ENCODE results near the gene ARID1B.

ARID1B gene

GRCh38 chr6:157017861-157018260 is 240.7 kb downstream of the ARID1B start:
- no peaks in the 10 kb centered on the region for H3K36me3 Mint-ChIP-seq
- peaks cover 51% of the 10 kb centered on the region for H3K4me1 Mint-ChIP-seq (ENCODE audit: low read depth)
- H3K4me3 Mint-ChIP-seq: no peak overlapping the region
- no peaks in the 10 kb centered on the region for H3K9me3 Mint-ChIP-seq (ENCODE audit: low read depth)
- H3K27me3 Mint-ChIP-seq: no peaks in the 10 kb centered on the region
- H3K27ac Mint-ChIP-seq: no peak overlapping the region

- peak overlapping the region; percentile 88 for H3K27ac Mint-ChIP-seq
- H3K27me3 Mint-ChIP-seq: no peaks in the 10 kb centered on the region
- H3K9me3 Mint-ChIP-seq (ENCODE audit: low read depth): no peaks in the 10 kb centered on the region
- H3K4me1 Mint-ChIP-seq (ENCODE audit: low read depth): peaks cover 54% of the 10 kb centered on the region
- no peak overlapping the region for H3K4me3 Mint-ChIP-seq
- H3K36me3 Mint-ChIP-seq: no peaks in the 10 kb centered on the region
These were observed 242.0 kb downstream of the ARID1B start for GRCh38 chr6:157019115-157019641.

GRCh38 chr6:157019733-157020132 is 242.6 kb downstream of the ARID1B start:
- peak overlapping the region; percentile 73 for H3K4me3 Mint-ChIP-seq
- H3K27me3 Mint-ChIP-seq: no peaks in the 10 kb centered on the region
- H3K27ac Mint-ChIP-seq: peak overlapping the region; percentile 88
- H3K36me3 Mint-ChIP-seq: no peaks in the 10 kb centered on the region
- H3K4me1 Mint-ChIP-seq (ENCODE audit: low read depth): peaks cover 54% of the 10 kb centered on the region
- no peaks in the 10 kb centered on the region for H3K9me3 Mint-ChIP-seq (ENCODE audit: low read depth)

- Mint-ChIP-seq H3K9me3 (ENCODE audit: low read depth) (no peaks in the 10 kb centered on the region), H3K27ac (peak overlapping the region; percentile 94), H3K4me3 (peak overlapping the region; percentile 88), H3K36me3 (no peaks in the 10 kb centered on the region), H3K4me1 (ENCODE audit: low read depth) (peaks cover 57% of the 10 kb centered on the region), H3K27me3 (no peaks in the 10 kb centered on the region)
These were observed 243.2 kb downstream of the ARID1B start for GRCh38 chr6:157020398-157020797.

DNA sequence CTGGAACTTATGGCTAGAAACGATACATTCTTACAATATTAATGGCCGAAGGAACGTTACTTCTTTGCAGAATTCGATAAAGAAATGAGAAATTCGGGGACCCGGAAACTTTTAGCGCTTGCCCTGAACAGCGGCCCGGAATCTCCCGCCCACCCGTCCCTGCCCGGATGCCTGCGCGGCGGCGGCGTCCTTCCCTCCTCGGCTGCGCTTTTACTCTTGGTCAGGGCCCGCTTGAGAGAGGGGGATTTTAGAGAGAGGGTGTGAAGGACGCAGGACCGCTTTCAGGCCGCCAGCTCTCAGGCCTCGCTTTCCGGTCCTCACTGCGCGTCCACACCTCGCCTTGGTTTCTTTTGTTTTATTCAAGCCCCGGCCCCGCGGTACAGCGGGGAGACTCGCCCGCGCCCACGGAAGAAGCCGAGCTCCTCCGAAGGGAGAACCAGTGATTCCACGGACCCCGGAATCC is 243.7 kb downstream of the ARID1B start:
- Mint-ChIP-seq H3K27me3 (no peaks in the 10 kb centered on the region), H3K9me3 (ENCODE audit: low read depth) (no peaks in the 10 kb centered on the region), H3K4me1 (ENCODE audit: low read depth) (peaks cover 58% of the 10 kb centered on the region), H3K36me3 (no peaks in the 10 kb centered on the region), H3K4me3 (peak overlapping the region; percentile 88), H3K27ac (peak overlapping the region; percentile 94)

DNA sequence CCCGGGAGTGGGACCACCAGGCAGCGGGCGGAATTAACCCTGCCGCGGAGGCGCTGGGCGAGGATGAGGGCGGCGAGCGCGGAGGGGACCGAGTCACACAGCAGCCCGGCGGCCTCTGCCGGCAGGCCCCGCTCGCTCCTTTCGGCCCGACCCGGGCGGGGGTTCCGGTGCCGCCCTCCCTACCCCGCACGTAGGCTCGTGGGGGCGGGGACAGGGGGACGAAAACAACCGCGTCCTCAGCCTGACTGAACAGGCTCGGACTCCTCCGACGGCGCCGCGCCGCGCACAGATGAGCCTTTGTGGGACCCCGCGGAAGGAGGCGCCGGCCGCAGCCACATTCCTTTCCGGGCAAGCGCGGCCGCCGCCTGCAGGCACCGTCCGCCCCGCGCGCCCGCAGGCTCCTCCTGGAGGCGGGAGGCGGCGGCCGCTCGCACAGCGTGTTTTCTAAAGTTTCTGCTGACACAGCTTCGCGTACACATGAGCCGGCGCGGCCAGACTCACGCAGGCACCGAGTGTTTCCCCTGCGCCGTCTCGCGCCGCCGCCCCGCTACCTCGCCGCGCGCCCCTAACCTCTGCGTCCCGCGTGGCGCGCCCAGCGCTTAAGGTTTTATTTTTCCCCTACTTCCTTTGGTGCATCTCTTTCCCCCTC is 244.3 kb downstream of the ARID1B start:
- no peaks in the 10 kb centered on the region for H3K36me3 Mint-ChIP-seq
- peak overlapping the region; percentile 99 for H3K27ac Mint-ChIP-seq
- peak overlapping the region; percentile 88 for H3K4me3 Mint-ChIP-seq

GRCh38 chr6:157021993-157022740 is 245.0 kb downstream of the ARID1B start:
- no peaks in the 10 kb centered on the region for H3K27me3 Mint-ChIP-seq
- peak overlapping the region; percentile 88 for H3K4me3 Mint-ChIP-seq
- H3K27ac Mint-ChIP-seq: peak overlapping the region; percentile 99
- no peaks in the 10 kb centered on the region for H3K9me3 Mint-ChIP-seq (ENCODE audit: low read depth)
- peaks cover 56% of the 10 kb centered on the region for H3K4me1 Mint-ChIP-seq (ENCODE audit: low read depth)
- H3K36me3 Mint-ChIP-seq: no peaks in the 10 kb centered on the region

More for the DNA sequence above, 244.3 kb downstream of the ARID1B start:
- Mint-ChIP-seq H3K27me3 (no peaks in the 10 kb centered on the region), H3K9me3 (ENCODE audit: low read depth) (no peaks in the 10 kb centered on the region), H3K4me1 (ENCODE audit: low read depth) (peaks cover 60% of the 10 kb centered on the region)

- H3K36me3 Mint-ChIP-seq: no peaks in the 10 kb centered on the region
- H3K27me3 Mint-ChIP-seq: no peaks in the 10 kb centered on the region
- no peak overlapping the region for H3K27ac Mint-ChIP-seq
- no peak overlapping the region for H3K4me3 Mint-ChIP-seq
- H3K4me1 Mint-ChIP-seq (ENCODE audit: low read depth): peaks cover 47% of the 10 kb centered on the region
- no peaks in the 10 kb centered on the region for H3K9me3 Mint-ChIP-seq (ENCODE audit: low read depth)
These were observed 246.8 kb downstream of the ARID1B start for GRCh38 chr6:157023958-157024357.

DNA sequence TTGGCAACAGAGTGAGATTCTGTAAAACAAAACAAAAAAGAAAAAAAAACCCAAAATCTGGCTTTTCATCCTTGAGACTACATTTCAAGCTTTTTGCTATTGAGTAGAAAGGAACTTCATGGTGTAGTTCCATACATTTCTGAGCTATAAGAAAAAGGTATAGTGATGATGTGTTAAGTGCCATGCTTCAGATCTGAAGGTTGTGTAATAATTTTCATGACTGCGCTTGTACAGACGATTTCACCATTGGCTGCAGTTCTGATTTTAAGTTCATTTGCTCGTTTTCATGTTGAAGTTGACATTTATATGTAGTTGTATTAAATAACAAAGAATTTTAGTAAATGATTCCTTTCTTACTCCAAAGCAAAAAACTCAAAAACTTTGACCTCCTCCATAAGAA is 247.6 kb downstream of the ARID1B start:
- no peak overlapping the region for H3K4me3 Mint-ChIP-seq
- peaks cover 44% of the 10 kb centered on the region for H3K4me1 Mint-ChIP-seq (ENCODE audit: low read depth)
- no peaks in the 10 kb centered on the region for H3K27me3 Mint-ChIP-seq
- H3K36me3 Mint-ChIP-seq: peaks cover 4% of the 10 kb centered on the region
- H3K9me3 Mint-ChIP-seq (ENCODE audit: low read depth): no peaks in the 10 kb centered on the region
- no peak overlapping the region for H3K27ac Mint-ChIP-seq

DNA sequence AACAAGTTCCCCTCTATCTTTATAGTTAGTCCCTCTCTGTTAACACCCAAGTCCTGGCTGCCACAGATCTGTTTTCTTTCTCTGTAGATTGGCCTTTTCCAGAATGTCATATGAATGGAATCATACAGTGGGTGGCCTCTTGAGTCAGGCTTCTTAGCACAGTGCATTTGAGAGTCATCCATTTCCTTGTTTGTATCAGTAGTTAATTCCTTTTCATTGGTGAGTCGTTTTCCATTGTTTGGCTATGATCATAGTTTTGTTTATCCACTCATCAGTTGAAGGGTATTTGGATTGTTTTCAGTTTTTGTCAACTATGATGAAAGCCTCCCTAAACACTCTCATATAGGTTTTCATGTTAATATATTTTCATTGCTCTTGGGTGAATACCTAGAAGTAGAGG is 248.3 kb downstream of the ARID1B start:
- Mint-ChIP-seq H3K27me3 (no peaks in the 10 kb centered on the region), H3K9me3 (ENCODE audit: low read depth) (no peaks in the 10 kb centered on the region), H3K36me3 (peaks cover 4% of the 10 kb centered on the region), H3K27ac (no peak overlapping the region), H3K4me3 (no peak overlapping the region), H3K4me1 (ENCODE audit: low read depth) (peaks cover 44% of the 10 kb centered on the region)

GRCh38 chr6:157029980-157030690 is 253.0 kb downstream of the ARID1B start:
- no peaks in the 10 kb centered on the region for H3K27me3 Mint-ChIP-seq
- H3K27ac Mint-ChIP-seq: no peak overlapping the region
- no peaks in the 10 kb centered on the region for H3K9me3 Mint-ChIP-seq (ENCODE audit: low read depth)
- peaks cover 4% of the 10 kb centered on the region for H3K36me3 Mint-ChIP-seq
- H3K4me1 Mint-ChIP-seq (ENCODE audit: low read depth): peaks cover 48% of the 10 kb centered on the region
- no peak overlapping the region for H3K4me3 Mint-ChIP-seq

DNA sequence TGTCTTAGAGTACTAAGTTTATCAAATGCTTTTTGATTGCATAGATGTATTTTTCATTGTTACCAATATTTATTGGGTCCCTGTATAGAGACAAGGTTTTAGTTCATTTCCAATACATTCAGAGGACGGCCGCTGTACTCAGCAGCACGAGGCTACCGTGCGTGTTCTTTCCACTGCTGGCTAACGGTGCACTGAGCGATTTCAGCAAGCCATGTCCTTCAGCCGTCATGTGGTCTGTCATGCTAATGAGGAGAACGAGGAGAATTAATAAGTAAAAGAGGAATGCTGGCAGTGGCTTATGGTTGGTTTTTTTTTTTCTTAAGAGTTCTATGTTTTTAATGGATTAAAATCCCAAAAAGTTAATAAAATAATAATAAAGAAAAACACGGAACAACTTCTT is 253.6 kb downstream of the ARID1B start:
- no peaks in the 10 kb centered on the region for H3K9me3 Mint-ChIP-seq (ENCODE audit: low read depth)
- H3K4me3 Mint-ChIP-seq: no peak overlapping the region
- peaks cover 4% of the 10 kb centered on the region for H3K36me3 Mint-ChIP-seq
- peaks cover 45% of the 10 kb centered on the region for H3K4me1 Mint-ChIP-seq (ENCODE audit: low read depth)
- H3K27ac Mint-ChIP-seq: no peak overlapping the region
- H3K27me3 Mint-ChIP-seq: no peaks in the 10 kb centered on the region

DNA sequence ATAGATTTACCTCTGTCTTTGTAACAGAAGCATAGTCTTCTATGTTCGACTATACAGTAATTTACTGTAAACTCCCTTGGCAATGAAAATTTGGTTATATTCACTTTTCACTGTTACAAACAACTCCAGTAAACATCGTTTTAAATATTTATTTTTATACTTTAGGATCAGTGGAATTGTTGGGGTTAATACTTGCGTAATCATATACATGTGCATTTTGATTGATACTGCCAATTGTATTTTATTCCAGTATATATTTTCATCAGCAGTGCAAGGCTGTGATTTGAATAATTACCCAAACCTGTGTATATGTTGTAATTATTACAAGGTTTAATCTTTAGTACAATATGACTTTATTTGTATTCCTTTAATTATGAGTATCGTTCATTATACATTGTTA is 255.7 kb downstream of the ARID1B start:
- Mint-ChIP-seq H3K27ac (peak overlapping the region; percentile 93), H3K4me3 (peak overlapping the region; percentile 89), H3K4me1 (ENCODE audit: low read depth) (peaks cover 39% of the 10 kb centered on the region), H3K9me3 (ENCODE audit: low read depth) (no peaks in the 10 kb centered on the region), H3K27me3 (no peaks in the 10 kb centered on the region), H3K36me3 (peaks cover 4% of the 10 kb centered on the region)

DNA sequence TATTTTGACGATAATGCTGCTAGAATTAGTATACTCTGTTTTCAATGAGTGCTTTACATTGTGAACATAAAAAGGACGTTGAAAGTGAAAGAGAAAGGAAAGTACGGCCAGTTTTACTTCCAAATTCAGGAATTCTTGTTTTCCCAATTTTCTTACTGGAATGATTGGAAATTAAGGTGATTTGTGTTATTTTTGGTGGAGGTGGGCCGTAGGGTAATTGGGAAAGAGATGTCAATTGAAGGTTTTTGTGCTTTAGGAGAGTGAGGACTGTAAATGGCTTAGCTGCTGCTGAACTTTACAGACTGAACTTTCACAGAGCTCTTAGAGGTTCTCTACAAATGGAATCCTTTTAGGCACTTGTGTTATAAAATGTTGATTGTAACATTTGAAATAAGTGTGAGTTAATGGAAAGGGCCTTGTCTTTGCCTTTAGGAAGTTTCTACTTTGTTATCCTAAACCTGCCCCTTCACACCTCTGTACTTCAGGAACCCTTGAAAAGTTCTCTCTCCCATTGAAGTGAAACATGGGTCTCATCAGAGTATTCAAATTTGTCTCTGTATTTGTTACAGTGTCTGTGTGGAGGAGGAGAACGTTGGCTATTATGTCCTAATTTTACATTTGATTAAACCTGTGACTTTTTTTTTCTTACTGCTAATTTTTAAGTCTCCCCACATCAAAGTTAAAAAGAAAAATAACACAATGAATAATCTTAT is 256.4 kb downstream of the ARID1B start:
- Mint-ChIP-seq H3K9me3 (ENCODE audit: low read depth) (no peaks in the 10 kb centered on the region), H3K4me3 (peak overlapping the region; percentile 89), H3K27ac (peak overlapping the region; percentile 93), H3K4me1 (ENCODE audit: low read depth) (peaks cover 39% of the 10 kb centered on the region), H3K27me3 (no peaks in the 10 kb centered on the region), H3K36me3 (peaks cover 4% of the 10 kb centered on the region)

All from activated naive CD8-positive, alpha-beta T cell (primary cell).